Daoy (cell line): ENCODE measurements around the gene TLN1. TPM values are rescaled to one million over a fixed set of nuclear protein-coding genes. Genes with fewer than 3 reads are reported as not detected.

Source experiments
- DNase-seq: peaks from one replicate; pipeline ENCODE4 v3.0.0-alpha.2; 2015; ENCODE audit warnings: low read depth
- total RNA-seq: library from RNA; depleted of rRNA; stranded (reverse); fragments of >200 nt; shearing (Covaris generic); gene quantifications from 2 replicates; pipeline ENCODE4 v1.2.3, GENCODE V29; 2014

Gene TLN1
- total RNA-seq, 1 experiment from 2014 or later: 190 TPM

GRCh38 chr9:35664531-35665470 lies 67.2 kb downstream of the TLN1 start, which contains the start of gene ARHGEF39:
TSS of gene ARHGEF39 (minus strand) at chr9:35665195. CDS start at chr9:35665169, 26 bp downstream.
- peak; percentile 94 for DNase-seq

- DNase-seq: no peak
Measured at GRCh38 chr9:35662437-35662836, 69.6 kb downstream of the TLN1 start.

GRCh38 chr9:35661756-35662350 lies 70.1 kb downstream of the TLN1 start:
- DNase-seq: no peak

- no peak for DNase-seq
Measured at GRCh38 chr9:35660966-35661415, 71.0 kb downstream of the TLN1 start.

- peak; percentile 81 for DNase-seq
Measured at GRCh38 chr9:35659340-35659739, 72.7 kb downstream of the TLN1 start.

GRCh38 chr9:35658968-35659220 lies 73.1 kb downstream of the TLN1 start:
- DNase-seq: peak; percentile 78

GRCh38 chr9:35658137-35658967 lies 73.6 kb downstream of the TLN1 start, which contains the start of gene CCDC107:
TSS of gene CCDC107 (plus strand) at chr9:35658292. CDS start at chr9:35658380, 88 bp downstream.
- DNase-seq: peak; percentile 94

- DNase-seq: peak; percentile 100
Measured at GRCh38 chr9:35657546-35658136, 74.4 kb downstream of the TLN1 start, which contains the start of gene RMRP. TSS of gene RMRP (minus strand) at chr9:35658019.

GRCh38 chr9:35656831-35657545 lies 75.0 kb downstream of the TLN1 start:
- no peak for DNase-seq

GRCh38 chr9:35656348-35656747 lies 75.6 kb downstream of the TLN1 start:
- DNase-seq: no peak

- DNase-seq: no peak
Measured at GRCh38 chr9:35653611-35654010, 78.4 kb downstream of the TLN1 start.

- no peak for DNase-seq
Measured at GRCh38 chr9:35652829-35653209, 79.2 kb downstream of the TLN1 start.

- DNase-seq: no peak
Measured at GRCh38 chr9:35651956-35652828, 79.8 kb downstream of the TLN1 start.

GRCh38 chr9:35650341-35651158 lies 81.4 kb downstream of the TLN1 start, which contains the start of gene SIT1:
TSS of gene SIT1 (minus strand) at chr9:35650931. CDS start at chr9:35650853, 78 bp downstream.
- DNase-seq: no peak

GRCh38 chr9:35649431-35650340 lies 82.3 kb downstream of the TLN1 start:
- no peak for DNase-seq
